ENCODE results near the gene TSC22D1.

GRCh38 chr13:44583137-44583536 is 7.0 kb upstream of the TSC22D1 start:
- no peak for TF ChIP-seq EZH2 (IDR thresholded peaks at IDR 0.05)
- no peak for TF ChIP-seq POLR2AphosphoS5 (IDR thresholded peaks at IDR 0.05; ENCODE audit: borderline replicate concordance, low read depth, low read length)
- TF ChIP-seq FOXP2 (optimal IDR thresholded peaks at IDR 0.05; ENCODE audit: control extremely low read depth, extremely low read length, insufficient read depth) = no peak
